Left renal pelvis (tissue), 4 donors: ENCODE results near the gene PDRG1. TPM values are rescaled to one million over a fixed set of nuclear protein-coding genes. Genes with fewer than 3 reads are reported as not detected.

Source experiments
- DNase-seq, 4 donors: peaks; one replicate each; pipeline ENCODE4 v3.0.0-alpha.2; 2013; ENCODE audit warnings: low read depth in 4 of 4, low spot score in 3 of 4
- polyA plus RNA-seq, 4 donors: library from polyadenylated mRNA; unstranded; fragments of 120-200 nt; gene quantifications; one replicate each; pipeline ENCODE4 v1.2.1, GENCODE V29; 2013; ENCODE audit not compliant: insufficient read length in 4 of 4

The PDRG1 gene
- polyA plus RNA-seq, 4 donors: 12.8 to 22.0 (median 19.8) TPM

- no peak for DNase-seq
Observed at GRCh38 chr20:31967830-31968249, 16.0 kb upstream of the PDRG1 start, which contains the start of gene XKR7. Gene XKR7 (plus strand): TSS chr20:31968151. CDS start chr20:31968176, 25 bp downstream.

GRCh38 chr20:31966991-31967655 lies 15.3 kb upstream of the PDRG1 start:
- no peak for DNase-seq

- no peak for DNase-seq
Observed at GRCh38 chr20:31963889-31964288, 12.0 kb upstream of the PDRG1 start.

DNA sequence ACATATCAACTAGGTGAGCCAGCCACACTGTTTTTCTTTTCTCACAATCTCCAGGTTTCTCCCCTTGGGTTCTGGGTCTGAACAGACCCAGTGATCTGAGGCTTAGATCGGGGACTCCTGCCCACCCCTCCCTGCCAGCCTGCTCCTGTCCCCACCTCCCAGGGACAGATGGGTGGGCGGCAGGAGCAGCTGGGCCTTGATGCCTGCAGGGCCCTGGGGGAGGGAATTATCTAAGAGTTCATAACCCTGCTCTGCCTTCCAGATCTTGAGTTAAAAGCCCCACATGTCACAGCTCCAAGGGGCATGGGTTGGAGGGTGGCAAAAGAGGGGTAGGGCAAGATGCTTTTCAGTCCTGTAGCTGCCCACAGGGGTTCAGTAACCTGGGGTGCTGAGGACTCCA lies 10.9 kb upstream of the PDRG1 start:
- no peak for DNase-seq

GRCh38 chr20:31956556-31957526 lies 5.0 kb upstream of the PDRG1 start:
- no peak for DNase-seq

DNA sequence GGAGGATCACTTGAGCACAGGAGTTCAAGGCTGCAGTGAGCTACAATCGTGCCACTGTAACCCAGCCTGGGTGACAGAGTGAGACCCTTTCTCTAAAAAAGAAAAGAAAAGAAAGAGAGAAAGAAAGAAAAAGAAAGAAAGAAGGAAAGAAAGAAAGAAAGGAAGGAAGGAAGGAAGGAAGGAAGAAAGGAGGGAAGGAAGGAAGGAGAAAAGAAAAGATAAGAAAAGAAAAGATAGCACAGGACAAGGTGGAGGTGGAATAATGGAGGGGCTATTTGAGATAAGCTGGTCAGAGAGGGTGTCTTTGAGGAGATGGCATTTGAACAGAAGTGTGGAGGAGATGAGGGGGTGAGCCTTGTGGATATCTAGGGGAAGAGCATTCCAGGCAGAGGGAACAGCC lies 2.7 kb upstream of the PDRG1 start:
- no peak for DNase-seq

DNA sequence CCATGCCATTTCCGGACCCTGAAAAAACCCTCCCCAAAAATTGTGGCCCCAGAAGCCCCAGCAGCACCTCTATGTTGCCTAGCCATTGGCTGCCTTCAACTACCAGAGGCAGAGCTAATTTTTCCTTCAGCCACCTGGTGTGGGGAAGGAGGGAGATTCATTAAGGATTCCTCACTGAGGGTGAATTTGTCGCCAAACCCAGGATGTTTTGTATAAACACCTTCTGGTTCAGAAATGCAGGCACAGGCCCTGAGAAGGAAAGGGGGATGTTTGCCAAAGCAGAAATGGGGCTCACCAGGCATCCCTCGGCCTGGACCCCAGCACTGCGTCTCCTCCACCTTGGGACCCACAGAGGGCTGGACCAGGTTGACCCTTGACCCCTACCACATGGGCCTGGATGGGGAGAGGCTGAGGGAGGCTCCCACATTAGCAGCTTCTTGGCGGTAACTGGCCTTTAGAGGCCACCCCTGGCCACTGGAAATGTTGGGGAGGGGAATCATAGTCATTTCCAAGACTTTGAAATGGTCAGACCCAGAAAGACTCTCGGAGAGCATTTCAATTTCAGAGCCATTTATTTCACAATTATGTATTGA lies 1.8 kb upstream of the PDRG1 start:
- DNase-seq: no peak

DNA sequence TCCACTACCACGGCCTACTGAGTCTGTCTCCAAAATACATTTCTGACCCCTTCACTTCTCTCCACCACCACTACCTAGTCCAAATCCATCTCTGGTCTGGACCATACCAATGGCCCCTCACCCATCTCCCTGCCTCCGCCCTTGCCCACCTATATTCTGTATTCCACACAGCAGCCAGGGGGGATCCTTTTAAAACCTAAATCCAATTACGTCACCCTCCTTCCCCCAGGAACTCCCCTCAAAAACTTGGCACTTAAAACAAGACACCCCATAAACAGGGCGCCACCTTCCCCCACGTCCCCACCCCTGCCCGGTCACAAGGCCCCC lies 680 bp downstream of the PDRG1 start:
- DNase-seq: no peak

- no peak for DNase-seq
Observed at GRCh38 chr20:31949877-31950646, 1.8 kb downstream of the PDRG1 start.

- DNase-seq: no peak
Observed at GRCh38 chr20:31948008-31948407, 3.8 kb downstream of the PDRG1 start.

GRCh38 chr20:31945785-31946184 lies 6.1 kb downstream of the PDRG1 start:
- no peak for DNase-seq

GRCh38 chr20:31945319-31945718 lies 6.5 kb downstream of the PDRG1 start:
- DNase-seq: no peak

DNA sequence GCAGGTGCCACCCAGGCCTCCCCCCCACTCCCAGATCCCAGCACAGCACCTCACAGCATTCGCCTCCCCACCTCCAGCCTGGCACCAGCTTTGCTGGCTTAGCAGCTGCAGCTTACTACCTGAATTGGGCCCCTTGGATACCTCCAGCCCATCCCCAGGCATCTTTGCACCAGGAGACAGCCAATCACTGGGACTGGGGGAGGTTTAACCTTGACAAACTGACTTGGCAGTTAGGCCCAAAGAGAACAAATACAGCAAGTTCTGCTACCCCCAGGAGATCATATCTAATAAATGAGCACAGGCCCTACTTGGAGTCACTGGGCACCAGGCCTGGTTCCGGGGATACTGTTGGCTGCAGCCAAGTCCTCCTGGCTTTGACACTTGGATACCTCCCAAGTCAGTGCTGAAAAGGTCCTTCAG lies 8.8 kb downstream of the PDRG1 start:
- DNase-seq: no peak

- DNase-seq: no peak
Observed at GRCh38 chr20:31939661-31940060, 12.2 kb downstream of the PDRG1 start.

- DNase-seq: no peak
Observed at GRCh38 chr20:31937820-31938219, 14.0 kb downstream of the PDRG1 start.

DNA sequence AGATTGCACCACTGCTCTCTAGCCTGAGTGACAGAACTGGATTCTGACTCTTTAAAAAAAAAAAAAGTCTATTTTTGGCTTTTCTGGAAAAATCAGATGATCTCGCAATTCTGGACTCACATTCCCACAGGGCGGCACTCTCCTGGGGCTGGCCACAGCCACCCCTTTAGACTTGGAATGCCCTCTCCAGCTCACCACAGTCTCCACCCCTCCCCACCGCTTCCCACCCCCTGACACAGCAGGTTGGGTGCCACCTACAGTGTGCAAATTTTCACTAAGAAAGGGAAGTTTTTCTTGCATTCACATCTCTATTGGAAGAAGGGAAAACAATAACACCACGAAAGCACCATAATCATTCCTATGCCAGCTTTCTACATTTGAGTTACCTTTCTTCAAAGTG lies 15.4 kb downstream of the PDRG1 start:
- DNase-seq: no peak

GRCh38 chr20:31934968-31935764 lies 16.7 kb downstream of the PDRG1 start:
- no peak for DNase-seq

GRCh38 chr20:31934491-31934890 lies 17.4 kb downstream of the PDRG1 start:
- DNase-seq: no peak

GRCh38 chr20:31933698-31934097 lies 18.1 kb downstream of the PDRG1 start:
- no peak for DNase-seq

DNA sequence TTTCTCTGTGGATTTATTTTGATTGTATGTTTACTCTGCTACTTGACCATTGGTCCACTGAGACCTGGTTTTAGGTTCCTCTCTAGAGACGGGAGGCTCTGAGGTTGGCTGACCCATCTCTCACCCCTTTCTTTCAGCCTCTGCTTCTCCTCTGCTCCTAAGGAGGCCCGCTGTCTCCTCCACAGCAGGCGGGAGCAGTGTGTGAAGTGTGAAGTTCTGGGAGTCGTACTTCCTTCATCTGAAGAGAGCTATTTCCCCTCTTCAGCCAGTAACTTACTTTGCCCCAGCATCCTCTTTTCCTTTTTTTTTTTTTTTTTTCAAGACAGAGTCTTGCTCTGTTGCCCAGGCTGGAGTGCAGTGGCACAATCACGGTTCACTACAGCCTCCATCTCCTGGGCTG lies 21.1 kb downstream of the PDRG1 start:
- DNase-seq: no peak
